ENCODE data around the gene LCE2B.

The LCE2B gene

GRCh38 chr1:152728986-152729385 is 43.1 kb downstream of the LCE2B start:
- in situ Hi-C loops (cut with MboI; ENCODE audit: low sequenced_read_pairs), result no loop called here

GRCh38 chr1:152735648-152736047 is 49.7 kb downstream of the LCE2B start:
- in situ Hi-C loops (cut with MboI; ENCODE audit: low sequenced_read_pairs), result no loop called here
